Activated T-cell treated with anti-CD3 and anti-CD28 coated beads for 48 hours (primary cell): ENCODE measurements around the gene HSD11B2.
A peak's percentile ranks its signal among the peaks of the same experiment; 100 is the strongest.

ENCODE experiments used
- DNase-seq: peaks from one replicate; pipeline ENCODE4 v3.0.0-alpha.2; 2020; ENCODE audit warnings: low read depth

The HSD11B2 gene

GRCh38 chr16:67430977-67431774 lies at the start of gene HSD11B2:
TSS of gene HSD11B2 (plus strand) at chr16:67431121. CDS start at chr16:67431249, 128 bp downstream.
- peak; percentile 18 for DNase-seq

DNA sequence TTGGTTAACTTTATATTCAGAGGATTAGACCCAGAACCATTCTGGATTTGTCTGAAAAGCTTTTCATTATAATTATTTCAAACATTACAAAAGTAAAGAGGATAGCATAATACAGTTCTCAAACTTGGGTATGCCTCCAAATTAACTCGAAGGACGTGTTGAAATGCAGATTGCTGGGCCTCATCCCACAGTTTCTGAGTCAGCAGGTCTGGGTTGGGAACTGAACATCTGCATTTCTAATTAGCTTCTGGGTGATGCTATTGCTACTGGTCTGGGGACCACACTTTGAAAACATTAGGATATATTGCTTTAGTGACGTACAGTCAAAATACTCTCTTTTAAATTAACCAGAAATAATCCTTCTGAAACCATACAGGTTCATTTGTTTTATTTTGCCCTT lies 47.6 kb upstream of the HSD11B2 start:
- DNase-seq: no peak

DNA sequence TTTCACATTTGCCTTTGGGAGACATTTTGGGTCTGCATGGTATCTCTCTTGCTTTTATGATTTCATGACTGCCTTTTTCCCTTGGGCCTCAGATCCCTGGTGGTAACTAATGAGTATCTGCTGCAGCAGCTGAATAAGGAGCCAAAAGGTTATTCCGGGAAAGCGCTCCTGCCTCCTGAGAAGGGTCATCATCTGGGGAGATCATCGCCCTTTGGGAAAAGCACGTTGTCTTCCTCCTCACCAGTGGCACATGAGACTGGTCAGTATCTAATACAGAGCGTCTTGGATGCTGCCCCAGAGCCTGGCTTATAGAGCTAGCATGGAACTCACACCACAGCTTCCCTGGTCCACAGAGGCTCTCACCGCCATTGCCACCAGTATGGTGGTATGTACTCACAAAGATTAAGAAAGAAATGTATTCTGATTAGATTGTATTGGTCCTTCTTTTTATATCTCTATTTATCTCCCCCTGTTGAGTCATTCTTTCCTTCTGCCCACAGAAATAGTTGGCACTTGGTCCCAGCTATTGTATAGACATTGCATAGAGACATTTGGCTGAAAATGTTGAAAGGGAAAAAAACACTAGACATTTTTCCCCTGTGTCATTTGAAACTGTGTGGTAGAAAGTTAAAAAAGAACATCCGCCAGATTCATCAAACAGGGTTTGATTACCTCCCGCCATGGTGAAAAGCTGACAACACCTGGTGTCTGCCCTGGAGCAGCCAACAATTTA lies 46.0 kb upstream of the HSD11B2 start:
- DNase-seq: no peak

GRCh38 chr16:67386861-67387455 lies 44.0 kb upstream of the HSD11B2 start:
- no peak for DNase-seq

DNA sequence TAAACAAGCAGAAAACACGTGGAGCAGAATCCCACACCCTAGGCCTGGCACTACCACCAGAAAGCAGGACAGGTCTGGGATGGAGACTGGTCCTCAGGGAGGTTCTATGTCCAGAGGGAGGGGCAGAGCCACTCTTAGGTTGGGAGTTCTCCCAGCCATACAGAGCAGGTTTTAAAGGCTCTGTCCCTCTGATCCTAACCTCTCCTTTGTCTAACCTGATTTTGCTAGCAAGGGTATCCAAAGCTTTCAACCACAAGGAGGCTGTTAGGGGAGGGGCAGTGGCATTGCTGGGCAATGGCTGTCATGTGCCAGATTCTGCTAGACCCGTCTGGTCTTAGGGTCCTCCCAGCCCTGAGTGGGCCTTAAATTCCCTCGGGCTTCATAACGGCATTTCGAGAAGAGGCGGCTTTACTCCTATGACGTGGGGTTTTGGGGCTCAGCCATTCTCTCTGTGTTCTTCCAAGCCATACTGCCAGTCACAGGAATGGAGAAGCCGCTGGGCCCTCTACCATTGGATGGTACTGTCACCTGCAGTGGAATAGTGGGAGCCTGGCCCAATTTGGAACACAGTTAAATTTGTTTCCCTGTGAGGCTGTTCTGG lies 43.3 kb upstream of the HSD11B2 start:
- DNase-seq: no peak

DNA sequence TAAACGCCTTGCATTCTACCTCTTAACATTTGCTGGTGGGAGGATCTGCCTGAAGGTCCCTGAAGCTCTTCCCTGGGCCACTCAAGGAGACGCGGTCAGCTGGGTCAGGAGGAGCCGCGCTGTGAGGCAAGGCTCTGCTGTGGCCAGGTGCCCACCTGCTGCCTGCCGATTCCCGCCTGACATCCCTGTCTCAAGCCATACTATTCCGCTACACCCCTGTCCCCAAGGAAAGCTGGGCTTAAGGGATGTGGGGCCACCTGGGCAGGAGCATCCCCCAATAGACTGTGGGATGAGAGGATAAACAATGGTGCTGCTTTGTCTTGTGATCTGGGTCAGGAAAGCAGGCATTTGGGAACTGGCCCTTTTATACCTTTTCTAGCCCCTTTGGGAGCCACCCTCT lies 42.7 kb upstream of the HSD11B2 start:
- no peak for DNase-seq

GRCh38 chr16:67388591-67388990 lies 42.3 kb upstream of the HSD11B2 start:
- DNase-seq: no peak

DNA sequence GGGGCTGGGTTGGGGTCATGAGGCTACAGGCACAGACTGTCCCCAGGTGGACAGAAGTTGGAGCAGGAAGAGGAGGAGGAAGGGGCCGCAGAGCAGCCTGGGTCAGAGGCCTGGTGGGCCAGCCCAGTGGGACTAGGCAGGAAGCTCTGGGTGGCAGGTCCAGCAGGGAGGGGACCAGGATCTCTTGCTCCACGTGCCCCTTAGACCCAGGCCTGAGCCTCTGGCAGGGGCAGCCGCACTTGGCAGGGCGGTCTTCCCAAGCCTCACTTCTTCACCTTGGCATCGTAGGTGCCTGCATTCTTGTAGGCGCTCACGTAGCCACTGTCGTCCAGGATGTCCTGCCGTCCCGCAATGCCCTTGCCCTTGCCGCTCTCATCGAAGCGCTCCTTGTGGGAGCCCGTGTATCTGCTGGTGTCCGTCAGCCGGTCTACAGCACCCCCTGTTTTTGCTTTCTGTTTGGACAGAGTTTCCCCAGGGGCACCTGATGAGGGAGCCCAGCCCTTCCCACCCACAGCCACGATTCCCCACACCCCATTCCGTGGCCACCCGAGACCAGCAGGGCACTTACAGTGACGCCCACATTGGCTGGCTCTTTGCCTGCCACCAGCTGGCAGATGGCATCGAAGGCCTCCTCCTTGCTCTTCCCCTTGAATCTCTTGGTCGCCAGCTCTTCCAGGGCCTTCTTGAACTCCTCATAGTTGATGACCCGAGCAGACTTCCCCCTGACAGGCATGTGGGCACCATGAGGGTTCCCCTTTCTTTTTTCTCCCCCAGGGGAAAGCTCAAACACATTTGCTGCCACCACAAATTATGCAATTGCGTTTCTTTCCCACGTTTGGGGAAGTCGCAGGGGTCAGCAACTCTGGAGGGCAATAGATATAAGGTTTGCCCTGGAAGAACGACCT lies 40.8 kb upstream of the HSD11B2 start:
- DNase-seq: no peak

- no peak for DNase-seq
Measured at GRCh38 chr16:67390816-67391423, 40.0 kb upstream of the HSD11B2 start.

- no peak for DNase-seq
Measured at GRCh38 chr16:67391424-67392300, 39.3 kb upstream of the HSD11B2 start.

- no peak for DNase-seq
Measured at GRCh38 chr16:67392301-67393059, 38.4 kb upstream of the HSD11B2 start.

GRCh38 chr16:67393111-67393787 lies 37.7 kb upstream of the HSD11B2 start, which contains the start of gene TPPP3:
TSS of gene TPPP3 (minus strand) at chr16:67393498. CDS start at chr16:67391111, 2,387 bp downstream.
- peak; percentile 53 for DNase-seq

DNA sequence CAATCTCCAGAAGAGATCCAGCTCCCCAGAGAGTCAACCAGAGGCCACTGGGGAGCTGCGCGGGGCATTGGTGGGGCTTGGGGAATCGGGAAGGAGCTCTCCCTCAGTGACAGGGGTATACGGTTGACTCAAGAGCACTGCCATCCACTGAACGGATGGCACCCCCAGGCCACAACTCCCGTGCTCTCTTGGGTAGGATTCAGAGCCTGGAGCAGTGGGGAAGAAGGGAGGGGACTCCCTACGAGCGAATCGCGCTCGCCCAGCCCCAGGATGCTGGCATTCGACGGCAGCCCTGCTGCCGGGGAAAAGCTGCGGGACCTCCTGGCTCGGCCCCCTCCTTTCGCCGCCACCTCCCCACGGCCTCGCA lies 37.1 kb upstream of the HSD11B2 start:
- no peak for DNase-seq

- no peak for DNase-seq
Measured at GRCh38 chr16:67394155-67395104, 36.5 kb upstream of the HSD11B2 start.

DNA sequence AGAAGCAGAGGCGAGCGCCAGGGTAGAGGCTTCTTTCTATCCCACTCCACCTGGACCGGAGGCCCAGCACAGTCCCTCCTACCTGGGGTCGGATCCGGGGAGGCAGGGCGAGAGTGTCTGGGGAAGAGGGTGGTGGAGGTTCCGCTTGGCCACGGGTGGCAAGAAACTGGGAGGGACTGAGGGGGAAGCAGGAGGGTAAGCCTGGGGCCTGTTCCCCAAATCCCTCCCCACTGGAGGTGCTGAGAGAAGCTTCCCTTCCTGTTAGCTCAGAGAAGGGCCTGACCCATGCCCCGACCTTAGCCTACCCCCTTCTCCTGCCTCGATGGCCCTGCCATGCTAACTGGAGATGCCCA lies 35.8 kb upstream of the HSD11B2 start:
- DNase-seq: no peak

GRCh38 chr16:67395458-67396158 lies 35.3 kb upstream of the HSD11B2 start:
- no peak for DNase-seq
